Right lobe of liver (tissue), 4 donors: ENCODE data around the gene C9orf72.

Source experiments
- CTCF ChIP-seq, 4 donors: fragments of 200-600 bp in 3 of 4; fragments of 450-650 bp in 1 of 4; IDR thresholded peaks; one replicate each; pipeline versions ENCODE4 v1.5.1 to v1.8.0; 2016 to 2022; ENCODE audit warnings: antibody characterized with exemption in 4 of 4, mild to moderate bottlenecking in 2 of 4
- POLR2A ChIP-seq: fragments of 450-650 bp; IDR thresholded peaks from one replicate; pipeline ENCODE4 v1.6.1; 2017; ENCODE audit warnings: antibody characterized with exemption, mild to moderate bottlenecking
- donor health status: DM: no; HTN: no; CAD: no.
- donor health status: DM: no; HTN: no; CAD: no.
- donor health status: DM: no; HTN: yes; CAD: no.

- TF ChIP-seq POLR2A = no peak
- no peak for TF ChIP-seq CTCF (IDR thresholded peaks at IDR 0.05)
Measured at GRCh38 chr9:27560457-27560856, 12.8 kb downstream of the C9orf72 start.
